NCI-H1105 (cell line): ENCODE results near the gene TTC9B.
"Not testable (repeated sequence)": the region's sequence is repeated elsewhere in the genome, so short reads cannot be mapped to it uniquely, and the experiment has no call there.

Source experiments
- DNase-seq: peaks from one replicate; lab custom pipeline; 2025; lab: John Stamatoyannopoulos, UW

TTC9B gene

DNA sequence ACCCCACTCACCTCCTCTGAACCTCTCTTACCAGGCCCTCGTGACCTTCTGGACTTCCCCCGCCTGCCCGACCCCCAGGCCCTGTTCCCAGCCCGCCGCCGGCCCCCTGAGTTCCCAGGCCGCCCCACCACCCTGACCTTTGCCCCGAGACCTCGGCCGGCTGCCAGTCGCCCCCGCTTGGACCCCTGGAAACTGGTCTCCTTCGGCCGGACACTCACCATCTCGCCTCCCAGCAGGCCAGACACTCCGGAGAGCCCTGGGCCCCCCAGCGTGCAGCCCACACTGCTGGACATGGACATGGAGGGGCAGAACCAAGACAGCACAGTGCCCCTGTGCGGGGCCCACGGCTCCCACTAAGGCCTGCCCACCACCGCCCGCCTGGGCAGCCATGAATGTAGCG, 3.2 kb downstream of the TTC9B start:
- DNase-seq, result no peak

DNA sequence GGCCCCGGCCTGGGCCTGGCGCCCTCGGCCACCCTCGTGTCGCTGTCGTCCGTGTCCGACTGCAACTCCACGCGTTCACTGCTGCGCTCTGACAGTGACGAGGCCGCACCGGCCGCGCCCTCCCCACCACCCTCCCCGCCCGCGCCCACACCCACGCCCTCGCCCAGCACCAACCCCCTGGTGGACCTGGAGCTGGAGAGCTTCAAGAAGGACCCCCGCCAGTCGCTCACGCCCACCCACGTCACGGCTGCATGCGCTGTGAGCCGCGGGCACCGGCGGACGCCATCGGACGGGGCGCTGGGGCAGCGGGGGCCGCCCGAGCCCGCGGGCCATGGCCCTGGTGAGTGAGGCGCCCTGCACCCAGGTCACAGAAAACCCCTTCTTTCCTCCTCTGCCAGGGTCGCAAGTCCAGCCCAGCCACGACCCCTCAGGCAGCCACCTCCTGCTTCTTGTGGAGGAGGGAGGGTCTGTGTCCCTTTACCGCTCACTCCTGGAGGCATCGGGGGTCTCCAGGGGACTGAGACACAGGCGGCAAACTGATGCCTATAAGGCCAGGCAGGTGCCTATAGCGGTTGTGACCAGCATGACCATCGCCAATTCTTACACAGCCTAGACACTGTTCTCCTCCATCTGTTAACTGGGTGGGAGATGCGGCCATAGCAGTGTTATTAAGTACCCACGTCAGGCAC, 4.2 kb downstream of the TTC9B start:
- DNase-seq, result no peak

DNA sequence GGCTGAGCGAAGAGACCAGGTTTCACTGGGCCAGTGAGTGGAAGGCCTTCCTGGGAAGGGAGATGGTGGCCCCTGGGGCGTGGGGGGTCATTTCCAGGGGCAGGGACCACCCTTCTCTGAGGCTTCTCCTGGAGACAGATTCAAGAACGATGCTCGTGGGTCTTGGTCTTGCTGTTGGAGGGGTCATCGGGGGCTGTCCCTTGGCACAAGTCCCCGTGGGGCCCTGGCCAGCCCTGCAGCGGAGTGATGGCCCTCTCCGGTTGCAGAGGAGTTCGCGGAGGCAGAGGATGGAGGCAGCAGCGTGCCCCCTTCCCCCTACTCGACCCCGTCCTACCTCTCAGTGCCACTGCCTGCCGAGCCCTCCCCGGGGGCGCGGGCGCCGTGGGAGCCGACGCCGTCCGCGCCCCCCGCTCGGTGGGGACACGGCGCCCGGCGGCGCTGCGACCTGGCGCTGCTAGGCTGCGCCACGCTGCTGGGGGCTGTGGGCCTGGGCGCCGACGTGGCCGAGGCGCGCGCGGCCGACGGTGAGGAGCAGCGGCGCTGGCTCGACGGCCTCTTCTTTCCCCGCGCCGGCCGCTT, 4.8 kb downstream of the TTC9B start:
- DNase-seq, result no peak

DNA sequence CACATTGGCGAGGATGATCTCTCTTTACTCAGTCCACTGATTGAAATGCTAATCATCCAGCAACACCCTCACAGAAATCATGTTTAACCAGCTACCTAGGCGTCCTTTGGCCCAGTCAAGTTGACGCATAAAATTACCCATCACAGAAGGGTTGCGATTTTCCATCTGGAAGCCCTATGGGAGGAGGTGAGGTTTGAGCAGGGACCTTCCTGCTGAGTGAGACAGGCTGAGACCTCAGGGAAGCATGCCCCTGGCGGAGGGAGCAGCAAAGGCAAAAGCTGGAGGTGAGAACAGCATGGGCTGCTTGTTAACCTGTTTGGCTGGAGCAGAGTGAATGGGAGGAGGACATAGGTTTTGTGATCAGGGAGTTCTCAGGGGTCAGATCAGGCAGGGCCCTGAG, 7.3 kb downstream of the TTC9B start:
- no peak for DNase-seq

DNA sequence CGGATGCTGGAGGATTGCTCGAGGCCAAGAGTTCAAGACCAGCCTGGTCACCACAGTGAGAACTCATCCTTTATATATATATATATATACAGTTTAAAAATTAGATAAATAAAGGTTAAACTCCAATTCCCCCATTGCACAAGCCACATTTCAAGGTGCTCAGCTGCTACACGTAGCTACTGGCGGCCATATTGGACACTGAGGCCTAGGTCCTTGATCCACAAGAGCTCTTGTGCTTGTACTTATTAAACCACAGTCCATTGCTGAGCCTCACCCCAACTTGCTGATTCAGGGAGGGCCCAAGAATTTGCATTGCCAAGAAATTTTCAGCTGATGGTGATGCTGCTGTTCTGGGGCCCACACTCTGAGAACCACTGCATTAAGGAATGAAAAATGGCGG, 9.6 kb downstream of the TTC9B start:
- DNase-seq, result no peak

DNA sequence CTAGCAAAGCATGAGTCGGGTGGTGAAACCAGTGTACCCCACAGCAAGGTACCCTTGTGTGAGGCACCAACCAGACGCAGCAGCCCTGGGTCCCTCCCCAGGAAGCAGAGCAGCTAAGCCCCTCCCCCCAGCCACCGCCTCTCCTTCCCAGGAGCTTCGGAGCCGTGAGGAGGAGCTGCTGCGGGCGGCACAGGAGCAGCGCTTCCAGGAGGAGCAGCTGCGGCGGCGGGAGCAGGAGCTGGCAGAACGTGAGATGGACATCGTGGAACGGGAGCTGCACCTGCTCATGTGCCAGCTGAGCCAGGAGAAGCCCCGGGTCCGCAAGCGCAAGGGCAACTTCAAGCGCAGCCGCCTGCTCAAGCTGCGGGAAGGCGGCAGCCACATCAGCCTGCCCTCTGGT, 12.4 kb downstream of the TTC9B start:
- no peak for DNase-seq

DNA sequence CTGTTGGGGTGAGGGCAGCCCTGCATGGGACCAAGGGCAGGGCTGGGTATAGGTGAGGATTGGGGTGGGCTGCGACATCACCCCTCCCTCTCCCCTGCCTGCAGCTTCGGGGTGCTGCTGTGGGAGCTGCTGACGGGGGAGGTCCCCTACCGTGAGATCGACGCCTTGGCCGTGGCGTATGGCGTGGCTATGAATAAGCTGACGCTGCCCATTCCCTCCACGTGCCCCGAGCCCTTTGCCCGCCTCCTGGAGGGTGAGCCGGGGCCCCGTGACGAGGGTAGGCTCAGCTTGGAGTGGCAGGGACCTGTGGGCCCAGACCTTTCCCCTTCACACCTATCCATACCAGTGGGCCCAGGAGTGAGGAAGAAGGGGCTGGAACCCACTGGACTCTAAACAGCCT, 13.8 kb downstream of the TTC9B start:
- DNase-seq, result no peak

DNA sequence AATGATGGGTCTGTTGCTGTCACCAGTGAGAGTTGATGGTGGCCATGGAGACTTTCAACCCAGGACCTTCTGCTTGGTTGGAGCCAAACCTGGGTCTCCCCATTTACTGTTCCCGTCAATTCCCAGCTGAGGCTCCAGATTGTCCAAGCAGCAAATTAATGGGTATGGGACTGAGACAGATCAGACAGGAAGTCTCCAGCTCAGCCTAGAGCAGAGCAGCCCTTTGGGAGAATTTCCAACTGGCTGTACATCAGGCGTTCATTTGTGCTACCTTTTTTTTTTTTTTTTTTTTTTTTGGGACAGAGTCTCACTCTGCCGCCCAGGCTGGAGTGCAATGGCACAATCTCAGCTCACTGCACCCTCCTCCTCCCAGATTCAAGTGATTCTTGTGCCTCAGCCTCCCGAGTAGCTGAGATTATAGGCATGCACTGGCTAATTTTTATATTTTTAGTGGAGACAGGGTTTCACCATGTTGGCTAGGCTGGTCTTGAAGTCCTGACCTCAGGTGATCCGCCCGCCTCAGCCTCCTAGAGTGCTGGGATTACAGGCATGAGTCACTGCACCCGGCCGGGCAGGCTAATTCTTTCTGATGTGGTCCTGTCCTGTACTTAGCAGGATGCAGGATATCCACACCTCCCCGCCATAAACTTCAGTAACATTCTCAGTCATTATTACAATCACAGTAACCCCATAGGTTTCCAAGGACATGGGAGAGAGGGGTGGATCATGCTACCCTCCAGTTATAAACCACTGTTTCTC, 17.7 kb downstream of the TTC9B start:
- no peak for DNase-seq

DNA sequence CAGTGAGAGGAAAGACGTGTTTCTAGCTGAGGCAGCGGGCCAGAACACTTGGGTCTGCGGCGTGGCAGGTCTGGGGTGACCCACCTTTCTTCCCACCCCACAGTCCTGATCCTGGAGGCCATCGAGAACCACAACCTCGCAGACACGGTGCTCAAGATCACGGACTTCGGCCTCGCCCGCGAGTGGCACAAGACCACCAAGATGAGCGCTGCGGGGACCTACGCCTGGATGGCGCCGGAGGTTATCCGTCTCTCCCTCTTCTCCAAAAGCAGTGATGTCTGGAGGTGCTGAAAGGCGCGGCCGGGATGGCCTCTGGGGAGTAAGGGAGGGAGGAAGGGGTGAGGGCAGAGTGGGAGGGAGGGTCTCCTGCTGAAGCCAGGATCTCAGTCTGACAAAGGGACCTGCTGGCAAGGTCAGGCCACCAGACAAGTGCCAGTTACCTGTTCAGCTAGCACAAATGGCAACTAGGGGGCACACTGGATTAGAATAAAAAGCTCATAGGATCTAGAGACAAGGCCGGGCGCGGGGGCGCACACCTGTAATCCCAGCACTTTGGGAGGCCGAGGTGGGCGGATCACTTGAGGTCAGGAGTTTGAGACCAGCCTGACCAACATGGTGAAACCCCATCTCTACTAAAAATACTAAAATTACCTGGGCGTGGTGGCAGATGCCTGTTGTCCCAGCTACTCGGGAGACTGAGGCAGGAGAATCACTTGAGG, 19.8 kb downstream of the TTC9B start:
- no peak for DNase-seq

DNA sequence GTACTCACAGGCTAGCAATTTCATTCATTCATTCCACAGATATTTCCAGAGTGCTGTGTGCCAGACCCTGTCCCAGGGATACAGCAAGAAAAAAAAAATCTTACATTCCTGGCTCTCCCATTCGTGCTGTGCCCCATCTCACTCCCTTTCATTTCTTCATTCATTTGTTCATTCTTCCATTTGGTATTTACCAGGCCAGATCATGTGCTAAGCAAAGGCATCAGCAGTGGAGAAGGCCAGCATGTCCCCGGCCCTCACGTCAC, 24.7 kb downstream of the TTC9B start:
- DNase-seq, result no peak

DNA sequence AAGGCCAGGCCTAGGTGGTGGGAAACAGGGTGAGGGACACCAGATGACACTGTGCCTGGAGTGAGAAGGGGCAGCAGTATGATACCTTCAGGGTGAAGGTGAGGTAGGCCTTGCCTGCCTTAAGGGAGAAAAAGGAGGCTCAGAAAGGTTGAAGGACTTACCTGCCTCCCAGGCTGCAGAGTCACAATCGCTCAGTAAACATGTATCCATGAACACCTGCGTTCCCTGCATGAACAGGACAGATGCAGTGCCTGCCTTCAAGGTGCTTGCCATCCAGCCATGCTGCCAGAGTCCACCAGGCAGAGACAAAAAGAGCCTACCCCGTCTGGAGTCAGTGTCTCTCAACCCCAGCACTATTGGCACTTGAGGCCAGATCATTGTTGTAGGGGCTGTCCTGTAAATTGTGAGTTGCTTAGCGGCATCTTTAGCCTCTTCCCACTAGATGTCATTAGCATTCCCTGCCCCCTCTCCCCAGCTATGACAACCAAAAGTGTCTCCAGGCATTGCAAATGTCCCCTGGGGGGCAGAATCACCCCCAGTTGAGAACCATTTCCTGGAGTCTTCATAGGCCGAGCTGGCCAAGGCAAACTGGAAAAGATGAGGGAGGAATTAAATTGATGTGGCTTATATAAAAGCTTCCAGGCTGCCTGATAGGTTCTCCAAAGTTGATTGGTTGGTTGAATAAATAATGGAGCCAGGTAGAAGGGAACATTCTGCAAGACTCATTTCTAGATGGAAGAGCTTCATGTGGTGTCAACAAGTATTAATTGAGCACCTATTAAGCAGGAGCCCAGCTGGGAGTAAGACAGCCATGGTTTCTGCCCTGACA, 25.2 kb downstream of the TTC9B start:
- DNase-seq, result no peak

DNA sequence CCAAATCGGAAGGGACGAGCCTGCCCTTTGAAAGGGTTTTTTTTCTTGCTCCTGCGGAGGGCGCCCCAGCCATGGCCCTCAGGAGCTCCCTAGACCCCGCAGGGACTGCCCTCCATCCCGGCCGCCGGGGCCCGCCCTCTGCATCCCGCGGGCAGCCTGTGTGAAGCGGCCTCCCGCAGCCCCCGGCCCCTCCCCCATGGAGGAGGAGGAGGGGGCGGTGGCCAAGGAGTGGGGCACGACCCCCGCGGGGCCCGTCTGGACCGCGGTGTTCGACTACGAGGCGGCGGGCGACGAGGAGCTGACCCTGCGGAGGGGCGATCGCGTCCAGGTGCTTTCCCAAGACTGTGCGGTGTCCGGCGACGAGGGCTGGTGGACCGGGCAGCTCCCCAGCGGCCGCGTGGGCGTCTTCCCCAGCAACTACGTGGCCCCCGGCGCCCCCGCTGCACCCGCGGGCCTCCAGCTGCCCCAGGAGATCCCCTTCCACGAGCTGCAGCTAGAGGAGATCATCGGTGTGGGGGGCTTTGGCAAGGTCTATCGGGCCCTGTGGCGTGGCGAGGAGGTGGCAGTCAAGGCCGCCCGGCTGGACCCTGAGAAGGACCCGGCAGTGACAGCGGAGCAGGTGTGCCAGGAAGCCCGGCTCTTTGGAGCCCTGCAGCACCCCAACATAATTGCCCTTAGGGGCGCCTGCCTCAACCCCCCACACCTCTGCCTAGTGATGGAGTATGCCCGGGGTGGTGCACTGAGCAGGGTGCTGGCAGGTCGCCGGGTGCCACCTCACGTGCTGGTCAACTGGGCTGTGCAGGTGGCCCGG, 26.1 kb downstream of the TTC9B start:
- DNase-seq, result no peak

DNA sequence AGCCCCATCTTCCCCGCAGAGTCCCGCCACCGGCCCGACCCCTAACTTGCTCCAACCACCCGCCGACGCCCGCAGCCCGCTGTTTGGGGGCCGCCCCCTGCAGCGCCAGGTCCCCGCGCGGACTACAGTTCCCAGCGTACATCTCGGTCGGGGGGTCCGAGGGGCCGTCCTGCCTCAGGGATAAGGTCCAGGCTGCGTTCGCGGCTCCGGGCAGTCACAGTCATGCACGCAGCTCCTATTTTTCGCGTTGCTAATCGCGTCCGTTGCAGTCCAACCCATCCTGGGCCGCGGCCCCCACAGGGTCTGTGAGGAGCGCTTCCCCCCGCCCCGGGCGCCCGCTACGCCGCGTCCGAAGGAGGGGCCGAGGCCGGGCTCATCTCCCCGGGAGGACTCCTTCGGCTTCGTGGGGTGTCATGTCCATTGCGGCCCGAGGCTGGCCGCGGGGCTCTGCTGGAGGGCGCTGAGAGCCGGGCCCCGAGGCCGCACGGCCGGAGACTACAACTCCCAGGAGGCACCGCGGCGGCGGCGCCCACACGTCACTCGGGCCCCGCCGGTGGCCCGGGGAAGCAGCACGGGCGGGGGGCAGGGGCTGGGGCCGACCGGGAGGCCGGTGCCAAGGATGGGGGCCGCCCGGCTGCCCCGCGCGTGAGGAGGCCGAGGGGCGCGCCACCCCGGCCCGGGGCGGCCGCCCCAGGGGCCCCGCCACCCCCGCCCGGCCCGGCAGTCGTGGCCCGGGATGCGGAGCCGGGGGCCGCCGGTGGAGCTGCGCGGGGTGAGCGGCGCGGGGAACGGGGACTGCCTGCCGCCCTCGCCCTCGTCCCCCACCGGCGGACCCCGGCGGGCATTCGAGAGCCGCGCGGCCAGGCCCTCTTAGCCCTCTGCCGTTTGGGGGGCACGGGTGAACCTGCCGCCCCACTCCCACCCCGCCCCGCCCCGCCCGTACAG, 27.0 kb downstream of the TTC9B start, which contains the start of gene MAP3K10:
TSS of gene MAP3K10 (plus strand) at position 536 of the 945 bp plus-strand sequence. CDS start 606 bp downstream, outside the sequence.
- peak; percentile 44 for DNase-seq

DNA sequence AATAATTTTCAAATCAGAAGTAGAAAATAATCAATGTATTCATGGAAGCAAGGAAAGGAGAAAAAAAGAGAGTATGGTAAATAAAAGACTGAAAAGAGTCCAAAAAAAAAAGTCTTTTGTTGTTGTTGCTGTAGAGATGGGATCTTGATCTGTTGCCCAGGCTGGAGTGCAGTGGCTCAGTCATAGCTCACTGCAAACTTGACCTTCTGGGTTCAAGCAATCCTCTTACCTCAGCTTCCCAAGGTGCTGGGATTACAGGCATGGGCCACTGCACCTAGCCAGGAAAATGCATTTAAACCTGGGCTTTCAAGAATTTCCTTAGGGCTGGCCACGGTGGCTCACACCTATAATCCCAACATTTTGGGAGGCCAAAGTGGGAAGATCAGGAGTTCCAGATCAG, 33.9 kb downstream of the TTC9B start:
- DNase-seq, result no peak

DNA sequence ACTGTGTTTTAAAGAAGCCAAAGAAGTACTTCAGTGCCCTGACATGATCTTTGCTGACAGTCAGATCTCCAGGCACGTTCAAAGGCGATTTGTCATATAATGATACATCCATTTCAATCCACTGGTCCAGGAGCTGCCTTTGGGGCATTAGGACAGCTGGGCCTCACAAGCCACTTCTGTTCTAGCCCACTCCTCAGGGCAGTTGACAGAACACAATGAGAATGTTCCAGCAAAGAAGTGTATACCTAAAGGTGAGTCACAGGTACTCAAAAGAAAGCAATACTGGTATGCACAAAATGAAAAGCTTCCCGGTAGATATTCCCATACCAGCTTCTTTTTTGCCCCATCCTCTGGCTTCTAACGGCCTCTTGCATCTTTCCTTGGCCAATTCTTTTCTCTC, 39.4 kb downstream of the TTC9B start:
- no peak for DNase-seq

DNA sequence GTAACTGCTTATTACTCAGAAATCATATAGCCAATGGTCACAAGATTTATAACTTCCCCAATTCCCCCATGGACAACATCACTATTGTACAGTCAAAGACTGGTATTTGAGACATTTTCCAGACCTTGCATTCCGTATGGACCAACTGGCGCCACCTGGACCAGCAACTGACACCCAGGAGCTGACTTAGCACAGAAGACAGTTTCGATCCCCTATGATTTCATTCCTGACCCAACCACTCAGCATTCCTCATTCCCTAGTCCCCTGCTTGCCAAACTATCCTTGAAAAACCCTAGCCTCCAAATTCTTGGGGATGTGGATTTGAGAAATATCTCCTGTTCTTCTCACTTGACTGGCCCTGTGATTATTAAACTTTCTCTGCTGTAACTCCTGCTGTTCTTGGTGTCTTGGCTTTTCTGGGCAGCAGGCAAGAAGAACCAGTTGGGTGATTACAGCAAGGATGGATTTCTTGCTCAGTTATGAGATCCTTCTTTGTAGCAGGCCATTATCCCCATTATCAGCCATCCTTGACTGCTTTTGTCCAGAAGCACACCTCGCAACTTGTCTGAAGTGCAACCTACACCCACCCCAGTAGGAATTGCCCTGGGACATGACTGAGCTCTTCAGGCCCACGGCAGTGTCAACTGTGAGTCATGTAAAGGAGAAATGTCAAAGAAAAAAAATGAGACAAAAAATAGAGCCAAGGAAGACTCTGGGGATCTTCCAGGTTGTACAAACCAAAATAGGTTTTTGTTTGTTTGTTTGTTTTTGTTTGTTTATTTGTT, 40.7 kb downstream of the TTC9B start:
- DNase-seq, result no peak

DNA sequence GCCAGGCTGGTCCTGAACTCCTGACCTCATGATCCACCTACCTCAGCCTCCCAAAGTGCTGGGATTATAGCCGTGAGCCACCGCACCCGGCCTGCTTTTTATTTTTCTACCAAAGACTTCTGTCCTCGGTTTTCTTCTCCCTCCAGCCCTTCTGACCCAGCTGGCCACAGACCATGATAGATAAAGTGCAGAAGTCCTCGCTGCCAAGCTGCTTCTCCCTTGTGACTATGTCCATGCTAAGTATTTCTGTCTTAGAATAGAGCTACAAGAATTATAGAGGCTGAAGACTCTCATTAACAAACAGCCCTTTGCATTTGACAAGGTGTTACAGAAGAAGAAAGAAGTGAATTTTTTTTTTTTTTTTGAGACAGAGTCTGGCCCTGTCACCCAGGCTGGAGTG, 42.4 kb downstream of the TTC9B start:
- no peak for DNase-seq

DNA sequence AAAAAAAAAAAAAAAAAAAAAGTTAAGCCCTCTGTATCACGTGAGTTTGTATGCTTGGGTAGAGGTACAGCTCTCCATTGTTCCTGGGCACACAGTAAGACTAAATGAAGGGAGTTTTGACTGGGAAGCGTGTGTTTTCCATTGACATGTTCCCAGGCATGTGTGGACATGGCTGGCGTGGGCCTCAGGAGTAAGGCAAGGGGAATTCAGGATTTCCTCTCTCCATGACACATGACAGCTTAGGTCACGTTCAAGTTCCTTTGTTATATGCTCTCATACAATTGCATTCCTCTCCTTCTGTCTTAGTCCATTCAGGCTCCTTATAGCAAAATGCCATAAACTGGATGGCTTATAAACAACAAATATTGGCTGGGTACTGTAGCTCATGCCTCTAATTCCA, 44.1 kb downstream of the TTC9B start:
- DNase-seq, result no peak

DNA sequence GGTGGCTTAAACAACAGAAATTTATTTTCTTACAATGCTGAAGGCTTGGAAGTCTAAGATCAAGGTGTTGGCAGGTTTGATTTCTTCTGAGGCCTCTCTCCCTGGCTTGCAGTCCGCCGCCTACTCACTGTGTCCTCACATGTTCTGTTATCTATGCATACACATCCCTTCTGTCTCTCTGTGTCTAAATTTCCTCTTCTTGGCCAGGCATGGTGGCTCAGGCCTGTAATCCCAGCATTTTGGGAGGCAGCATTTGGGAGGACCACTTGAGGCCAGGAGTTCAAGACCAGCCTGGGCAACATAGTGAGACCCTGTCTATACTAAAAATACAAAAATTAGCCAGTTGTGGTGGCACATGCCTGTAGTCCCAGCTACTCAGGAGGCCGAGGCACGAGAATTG, 46.9 kb downstream of the TTC9B start:
- DNase-seq, result not testable (repeated sequence)
